Astrocyte (in vitro differentiated cells and primary cell): ENCODE results near the gene GNS. TPM values are rescaled to one million over a fixed set of nuclear protein-coding genes. Genes with fewer than 3 reads are reported as not detected.

Experiments
- DNase-seq: peaks from one replicate; pipeline ENCODE4 v3.0.0-alpha.2; 2010; ENCODE audit warnings: low read depth
- FAIRE-seq: peaks from 2 replicates; lab custom pipeline; 2011; peaks lifted over from hg19 to GRCh38; lab: Jason Lieb, UNC
- H2AFZ ChIP-seq: 2 replicates; pipeline ENCODE4 v1.6.0; 2012; ENCODE audit warnings: low read depth, low read length, inconsistent platforms
- H3K27ac ChIP-seq: 2 replicates; pipeline ENCODE4 v1.5.1; 2011; ENCODE audit warnings: low read depth, low read length, inconsistent platforms
- H3K27me3 ChIP-seq: 2 replicates; pipeline ENCODE4 v1.6.0; 2011; ENCODE audit warnings: low read length, inconsistent platforms; ENCODE audit not compliant: insufficient read depth
- H3K36me3 ChIP-seq: 2 replicates; pipeline ENCODE4 v1.5.1; 2011; ENCODE audit warnings: low read length, inconsistent platforms; ENCODE audit not compliant: insufficient read depth
- H3K4me1 ChIP-seq: 2 replicates; pipeline ENCODE4 v1.5.1; 2011; ENCODE audit warnings: low read length, inconsistent platforms; ENCODE audit not compliant: insufficient read depth
- H3K4me2 ChIP-seq: 2 replicates; pipeline ENCODE4 v1.6.0; 2012; ENCODE audit warnings: low read length, inconsistent platforms
- H3K4me3 ChIP-seq: 2 replicates; pipeline ENCODE4 v1.5.1; 2011; ENCODE audit warnings: low read depth, mild to moderate bottlenecking, low read length, inconsistent platforms; ENCODE audit not compliant: insufficient read depth
- H3K79me2 ChIP-seq: 2 replicates; pipeline ENCODE4 v1.6.0; 2012; ENCODE audit warnings: mild to moderate bottlenecking, low read length, inconsistent platforms; ENCODE audit not compliant: insufficient read depth
- H3K9ac ChIP-seq: 2 replicates; pipeline ENCODE4 v1.6.0; 2012; ENCODE audit warnings: mild to moderate bottlenecking, low read length, inconsistent platforms
- H3K9me3 ChIP-seq: 2 replicates; pipeline ENCODE4 v1.5.1; 2012; ENCODE audit warnings: low read depth, mild to moderate bottlenecking, low read length, inconsistent platforms; ENCODE audit not compliant: insufficient read depth
- H4K20me1 ChIP-seq: 2 replicates; pipeline ENCODE4 v1.6.0; 2012; ENCODE audit warnings: low read length, inconsistent platforms; ENCODE audit not compliant: insufficient read depth
- H3K27ac Mint-ChIP-seq: one replicate; pipeline ENCODE4 v1.8.0; 2021; ENCODE audit warnings: mild to moderate bottlenecking, mixed read lengths; ENCODE audit not compliant: unreplicated experiment
- H3K27me3 Mint-ChIP-seq: one replicate; pipeline ENCODE4 v1.8.0; 2021; ENCODE audit warnings: low read depth, mixed read lengths; ENCODE audit not compliant: unreplicated experiment
- H3K36me3 Mint-ChIP-seq: one replicate; pipeline ENCODE4 v1.8.0; 2021; ENCODE audit warnings: low read depth, mixed read lengths; ENCODE audit not compliant: unreplicated experiment
- H3K4me1 Mint-ChIP-seq: one replicate; pipeline ENCODE4 v1.8.0; 2021; ENCODE audit warnings: low read depth, mixed read lengths; ENCODE audit not compliant: unreplicated experiment
- H3K4me3 Mint-ChIP-seq: one replicate; pipeline ENCODE4 v1.8.0; 2021; ENCODE audit warnings: mild to moderate bottlenecking, moderate library complexity, mixed read lengths; ENCODE audit not compliant: unreplicated experiment
- H3K9me3 Mint-ChIP-seq: one replicate; pipeline ENCODE4 v1.8.0; 2021; ENCODE audit warnings: mild to moderate bottlenecking, mixed read lengths; ENCODE audit not compliant: unreplicated experiment
- EZH2 ChIP-seq: IDR thresholded peaks from 2 replicates; pipeline ENCODE4 v1.6.1; 2012; ENCODE audit warnings: mild to moderate bottlenecking, low read length, inconsistent platforms; ENCODE audit not compliant: insufficient read depth
- total RNA-seq: library from RNA; stranded (reverse); gene quantifications from 2 replicates; pipeline ENCODE4 v1.2.1, GENCODE V29; 2021
- TF ChIP-seq, protein P1 (sequence below): IDR thresholded peaks from 2 replicates; pipeline ENCODE4 v1.5.1; 2011; ENCODE audit warnings: low read depth, mild to moderate bottlenecking, inconsistent platforms, low read length, moderate library complexity; ENCODE audit not compliant: insufficient read depth

Gene GNS
- total RNA-seq, 1 donor from 2014 or later: 109 TPM

DNA sequence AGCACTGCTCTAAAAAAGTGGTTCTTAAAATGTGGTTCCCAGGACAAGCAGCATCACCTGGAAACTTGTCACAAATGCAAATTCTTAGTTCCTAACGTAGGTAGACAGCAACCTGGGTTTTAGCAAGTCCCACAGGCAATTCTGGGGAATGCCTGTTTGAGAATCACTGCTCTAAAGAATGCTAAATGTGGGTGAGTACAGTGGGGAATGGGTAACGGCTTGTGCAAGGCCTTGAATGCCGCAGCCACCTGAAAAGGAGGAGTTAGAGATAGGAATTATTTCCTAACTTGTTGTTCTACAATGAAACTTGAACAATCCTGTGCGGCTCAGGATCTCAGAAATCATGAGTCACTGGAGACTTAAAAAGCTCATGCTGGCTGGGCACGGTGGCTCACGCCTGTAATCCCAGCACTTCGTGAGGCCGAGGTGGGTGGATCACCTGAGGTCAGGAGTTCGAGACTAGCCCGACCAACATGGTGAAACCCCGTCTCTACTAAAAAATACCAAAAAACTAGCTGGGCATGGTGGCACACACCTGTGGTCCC, 34.9 kb downstream of the GNS start:
- no peak overlapping the region for H3K27ac ChIP-seq
- no peak overlapping the region for H3K4me2 ChIP-seq
- no peak overlapping the region for H2AFZ ChIP-seq
- no peaks in the 10 kb centered on the region for H3K9me3 ChIP-seq
- no peak overlapping the region for H3K4me3 ChIP-seq
- H4K20me1 ChIP-seq: no peaks in the 10 kb centered on the region
- H3K36me3 Mint-ChIP-seq: peaks cover 24% of the 10 kb centered on the region
- peaks cover 14% of the 10 kb centered on the region for H3K36me3 ChIP-seq
- FAIRE-seq (no peak), DNase-seq (no peak)
- H3K4me3 Mint-ChIP-seq: no peak overlapping the region
- H3K79me2 ChIP-seq: no peaks in the 10 kb centered on the region
- H3K27ac Mint-ChIP-seq: no peak overlapping the region
- H3K4me1 Mint-ChIP-seq: peaks cover 4% of the 10 kb centered on the region
- TF ChIP-seq EZH2: no peak
- TF ChIP-seq, protein P1, sequence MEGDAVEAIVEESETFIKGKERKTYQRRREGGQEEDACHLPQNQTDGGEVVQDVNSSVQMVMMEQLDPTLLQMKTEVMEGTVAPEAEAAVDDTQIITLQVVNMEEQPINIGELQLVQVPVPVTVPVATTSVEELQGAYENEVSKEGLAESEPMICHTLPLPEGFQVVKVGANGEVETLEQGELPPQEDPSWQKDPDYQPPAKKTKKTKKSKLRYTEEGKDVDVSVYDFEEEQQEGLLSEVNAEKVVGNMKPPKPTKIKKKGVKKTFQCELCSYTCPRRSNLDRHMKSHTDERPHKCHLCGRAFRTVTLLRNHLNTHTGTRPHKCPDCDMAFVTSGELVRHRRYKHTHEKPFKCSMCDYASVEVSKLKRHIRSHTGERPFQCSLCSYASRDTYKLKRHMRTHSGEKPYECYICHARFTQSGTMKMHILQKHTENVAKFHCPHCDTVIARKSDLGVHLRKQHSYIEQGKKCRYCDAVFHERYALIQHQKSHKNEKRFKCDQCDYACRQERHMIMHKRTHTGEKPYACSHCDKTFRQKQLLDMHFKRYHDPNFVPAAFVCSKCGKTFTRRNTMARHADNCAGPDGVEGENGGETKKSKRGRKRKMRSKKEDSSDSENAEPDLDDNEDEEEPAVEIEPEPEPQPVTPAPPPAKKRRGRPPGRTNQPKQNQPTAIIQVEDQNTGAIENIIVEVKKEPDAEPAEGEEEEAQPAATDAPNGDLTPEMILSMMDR: no peak
- H3K27me3 ChIP-seq: no peaks in the 10 kb centered on the region
- no peaks in the 10 kb centered on the region for H3K4me1 ChIP-seq
- no peak overlapping the region for H3K9ac ChIP-seq
- H3K9me3 Mint-ChIP-seq: no peaks in the 10 kb centered on the region
- no peaks in the 10 kb centered on the region for H3K27me3 Mint-ChIP-seq

DNA sequence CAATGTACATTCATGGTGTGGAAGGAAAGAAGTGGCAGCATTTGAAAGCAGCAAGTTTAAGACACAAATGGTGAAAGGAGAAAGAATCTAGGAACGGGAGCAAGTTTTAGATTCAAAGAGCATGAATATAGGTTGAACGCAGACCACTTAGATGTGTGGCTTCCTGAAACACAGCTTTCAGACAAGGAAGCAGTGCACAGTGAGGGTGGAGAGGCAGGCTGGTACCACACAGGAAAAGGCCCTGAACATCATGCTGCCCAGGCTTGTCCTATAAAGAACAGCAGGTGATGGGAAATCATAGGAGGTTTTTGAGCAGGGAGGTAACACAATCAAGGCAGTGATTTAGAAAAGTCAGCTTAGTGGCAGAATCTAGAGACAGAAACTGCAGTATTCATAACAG, 35.6 kb downstream of the GNS start:
- Mint-ChIP-seq H3K9me3 (no peaks in the 10 kb centered on the region), H3K27ac (no peak overlapping the region), H3K4me3 (no peak overlapping the region), H3K36me3 (peaks cover 24% of the 10 kb centered on the region), H3K4me1 (peaks cover 4% of the 10 kb centered on the region), H3K27me3 (no peaks in the 10 kb centered on the region)
- Histone ChIP-seq H3K4me2 (no peak overlapping the region), H3K4me3 (no peak overlapping the region), H3K27me3 (no peaks in the 10 kb centered on the region), H3K9me3 (no peaks in the 10 kb centered on the region), H3K79me2 (no peaks in the 10 kb centered on the region), H3K9ac (no peak overlapping the region), H4K20me1 (no peaks in the 10 kb centered on the region), H3K36me3 (peaks cover 14% of the 10 kb centered on the region), H3K4me1 (no peaks in the 10 kb centered on the region), H2AFZ (no peak overlapping the region), H3K27ac (no peak overlapping the region)
- DNase-seq (no peak), FAIRE-seq (no peak)
- TF ChIP-seq EZH2: no peak
- TF ChIP-seq, protein P1: no peak

DNA sequence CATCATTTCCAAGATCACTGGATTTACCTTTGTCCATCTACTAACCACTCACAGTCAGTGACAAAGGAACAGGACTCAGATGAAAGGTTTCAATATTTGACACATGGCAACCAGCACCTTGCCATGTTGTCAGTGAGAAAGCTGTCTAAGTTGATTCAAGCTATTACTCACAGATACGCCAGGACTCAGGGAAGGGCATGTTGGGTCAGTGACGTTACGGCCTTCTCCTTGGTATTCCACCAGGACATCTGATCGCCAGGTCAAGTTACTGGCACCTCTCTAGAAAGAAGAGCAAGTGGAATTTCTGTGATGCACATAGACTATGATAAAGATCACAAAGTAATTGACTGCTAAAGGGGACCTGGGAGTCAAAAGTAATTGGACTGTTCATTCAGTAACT, 36.4 kb downstream of the GNS start:
- peaks cover 15% of the 10 kb centered on the region for H3K36me3 ChIP-seq
- no peak for FAIRE-seq

More for the DNA sequence above, 36.4 kb downstream of the GNS start:
- H3K79me2 ChIP-seq: no peaks in the 10 kb centered on the region
- no peak overlapping the region for H3K4me3 ChIP-seq
- H4K20me1 ChIP-seq: no peaks in the 10 kb centered on the region
- no peak for TF ChIP-seq EZH2
- TF ChIP-seq, protein P1: no peak
- no peak overlapping the region for H2AFZ ChIP-seq
- peaks cover 24% of the 10 kb centered on the region for H3K36me3 Mint-ChIP-seq
- no peaks in the 10 kb centered on the region for H3K27me3 ChIP-seq
- H3K27ac Mint-ChIP-seq: no peak overlapping the region
- H3K9me3 ChIP-seq: no peaks in the 10 kb centered on the region
- H3K9me3 Mint-ChIP-seq: no peaks in the 10 kb centered on the region
- H3K9ac ChIP-seq: no peak overlapping the region
- no peaks in the 10 kb centered on the region for H3K4me1 ChIP-seq
- H3K4me2 ChIP-seq: no peak overlapping the region
- H3K27me3 Mint-ChIP-seq: no peaks in the 10 kb centered on the region
- H3K27ac ChIP-seq: no peak overlapping the region
- peaks cover 4% of the 10 kb centered on the region for H3K4me1 Mint-ChIP-seq
- no peak overlapping the region for H3K4me3 Mint-ChIP-seq
- DNase-seq: no peak
